HEK293T (cell line): ENCODE measurements around the gene LSM12.
"Not testable (repeated sequence)": the region's sequence is repeated elsewhere in the genome, so short reads cannot be mapped to it uniquely, and the experiment has no call there.

Experiments used
- CTCF ChIA-PET: fragments of 350-600 bp; formaldehyde crosslinking; extraction: SDS; loops from one replicate; lab custom pipeline; 2021; ENCODE audit warnings: antibody characterized with exemption, inconsistent platforms; lab: Yijun Ruan, JAX
- POLR2A ChIA-PET: fragments of 350-600 bp; formaldehyde crosslinking; extraction: SDS; loops from one replicate; lab custom pipeline; 2020; ENCODE audit warnings: antibody characterized with exemption, inconsistent platforms; lab: Yijun Ruan, JAX
- DNase-seq: peaks from one replicate; pipeline ENCODE4 v3.0.0; 2012; ENCODE audit warnings: mixed read lengths; ENCODE audit errors: extremely low spot score
- ARNT ChIP-seq: fragments of 450-650 bp; IDR thresholded peaks from 2 replicates; pipeline ENCODE4 v1.6.1; 2017; ENCODE audit warnings: mild to moderate bottlenecking
- BHLHE40 ChIP-seq: fragments of 450-650 bp; IDR thresholded peaks from 2 replicates; pipeline ENCODE4 v1.6.1; 2016; ENCODE audit warnings: mild to moderate bottlenecking, moderate library complexity, borderline replicate concordance
- CTBP1 ChIP-seq: fragments of 450-650 bp; IDR thresholded peaks from 2 replicates; pipeline ENCODE4 v1.6.1; 2016; ENCODE audit warnings: borderline replicate concordance
- ELF4 ChIP-seq: fragments of 450-650 bp; IDR thresholded peaks from 2 replicates; pipeline ENCODE4 v1.6.1; 2017; ENCODE audit warnings: antibody characterized with exemption
- FOXA1 ChIP-seq: fragments of 450-650 bp; IDR thresholded peaks from 2 replicates; pipeline ENCODE4 v1.6.1; 2016; ENCODE audit warnings: mild to moderate bottlenecking
- FOXK2 ChIP-seq: fragments of 450-650 bp; IDR thresholded peaks from 2 replicates; pipeline ENCODE4 v1.6.1; 2016; ENCODE audit warnings: mild to moderate bottlenecking
- FOXM1 ChIP-seq: fragments of 450-650 bp; IDR thresholded peaks from 2 replicates; pipeline ENCODE4 v1.6.1; 2017; ENCODE audit warnings: mild to moderate bottlenecking, borderline replicate concordance
- HDGF ChIP-seq: fragments of 450-650 bp; IDR thresholded peaks from 2 replicates; pipeline ENCODE4 v1.6.1; 2017; ENCODE audit warnings: antibody characterized with exemption, borderline replicate concordance
- L3MBTL2 ChIP-seq: fragments of 450-650 bp; conservative IDR thresholded peaks from 2 replicates; pipeline ENCODE4 v1.6.1; 2016; ENCODE audit warnings: mild to moderate bottlenecking
- LEF1 ChIP-seq: fragments of 450-650 bp; IDR thresholded peaks from 2 replicates; pipeline ENCODE4 v1.6.1; 2017; ENCODE audit warnings: mild to moderate bottlenecking, borderline replicate concordance
- NFRKB ChIP-seq: fragments of 450-650 bp; IDR thresholded peaks from 2 replicates; pipeline ENCODE4 v1.6.1; 2016; ENCODE audit warnings: mild to moderate bottlenecking, moderate library complexity
- PKNOX1 ChIP-seq: fragments of 450-650 bp; IDR thresholded peaks from 2 replicates; pipeline ENCODE4 v1.6.1; 2016
- SP1 ChIP-seq: fragments of 450-650 bp; IDR thresholded peaks from 2 replicates; pipeline ENCODE4 v1.6.1; 2017
- SUZ12 ChIP-seq: fragments of 450-650 bp; IDR thresholded peaks from 2 replicates; pipeline ENCODE4 v1.6.1; 2016; ENCODE audit warnings: mild to moderate bottlenecking
- TARDBP ChIP-seq: fragments of 450-650 bp; IDR thresholded peaks from 2 replicates; pipeline ENCODE4 v1.6.1; 2016
- ZNF384 ChIP-seq: fragments of 450-650 bp; IDR thresholded peaks from 2 replicates; pipeline ENCODE4 v1.6.1; 2016

Gene LSM12

GRCh38 chr17:44053125-44053872, 13.2 kb downstream of the LSM12 start:
- POLR2A ChIA-PET: interaction anchor here (1.3 kb wide), 1 partner anchor 10 kb away, joined by 3 read pairs; no protein-coding TSS in a partner anchor
- CTCF ChIA-PET: no interaction called here
- no peak for TF ChIP-seq HDGF
- no peak for TF ChIP-seq PKNOX1
- no peak for TF ChIP-seq BHLHE40
- TF ChIP-seq SP1: no peak
- TF ChIP-seq FOXM1: no peak
- TF ChIP-seq SUZ12: no peak
- TF ChIP-seq LEF1: no peak
- TF ChIP-seq CTBP1: no peak
- no peak for TF ChIP-seq ZNF384
- no peak for TF ChIP-seq L3MBTL2
- TF ChIP-seq ELF4: no peak
- no peak for TF ChIP-seq ARNT
- no peak for TF ChIP-seq TARDBP
- TF ChIP-seq FOXK2: no peak
- no peak for TF ChIP-seq FOXA1
- DNase-seq: no peak

GRCh38 chr17:44049294-44050060, 17.0 kb downstream of the LSM12 start:
- TF ChIP-seq SP1 (no peak), HDGF (no peak), L3MBTL2 (no peak), FOXK2 (no peak), PKNOX1 (no peak), SUZ12 (no peak), NFRKB (no peak), TARDBP (no peak), ZNF384 (no peak), ELF4 (no peak), CTBP1 (no peak), FOXA1 (no peak), ARNT (no peak)
- no peak for DNase-seq
- ChIA-PET POLR2A (no interaction called here), CTCF (no interaction called here)

DNA sequence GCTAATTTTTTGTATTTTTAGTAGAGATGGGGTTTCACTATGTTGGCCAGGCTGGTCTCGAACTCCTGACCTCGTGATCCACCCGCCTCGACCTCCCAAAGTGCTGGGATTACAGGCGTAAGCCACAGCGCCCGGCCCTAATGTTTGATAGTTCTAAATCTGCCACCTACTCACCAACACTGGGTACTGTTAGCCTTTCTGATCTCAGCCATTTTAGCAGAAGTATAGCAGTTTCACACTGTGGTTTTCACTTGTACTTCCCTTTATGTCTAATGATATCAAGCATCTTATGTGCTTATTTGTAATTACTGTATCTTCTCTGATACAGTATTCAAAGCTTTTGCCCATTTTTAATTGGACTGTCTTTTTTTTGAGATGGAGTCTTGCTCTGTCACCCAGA, 19.6 kb downstream of the LSM12 start:
- DNase-seq, POLR2A ChIA-PET, CTCF ChIA-PET: not testable (repeated sequence)

- TF ChIP-seq FOXA1 (no peak), CTBP1 (no peak), L3MBTL2 (no peak), ZNF384 (no peak), ARNT (no peak), PKNOX1 (no peak), FOXM1 (no peak), NFRKB (no peak), BHLHE40 (no peak), FOXK2 (no peak), SUZ12 (no peak), HDGF (no peak), TARDBP (no peak), LEF1 (no peak), SP1 (no peak), ELF4 (no peak)
- CTCF ChIA-PET: no interaction called here
- no peak for DNase-seq
- POLR2A ChIA-PET: interaction anchor here (3.1 kb wide), 1 partner anchor 21 kb away, joined by 14 read pairs; the partner anchor contains the start of gene LSM12
Observed at GRCh38 chr17:44045486-44045885, 21.0 kb downstream of the LSM12 start.

DNA sequence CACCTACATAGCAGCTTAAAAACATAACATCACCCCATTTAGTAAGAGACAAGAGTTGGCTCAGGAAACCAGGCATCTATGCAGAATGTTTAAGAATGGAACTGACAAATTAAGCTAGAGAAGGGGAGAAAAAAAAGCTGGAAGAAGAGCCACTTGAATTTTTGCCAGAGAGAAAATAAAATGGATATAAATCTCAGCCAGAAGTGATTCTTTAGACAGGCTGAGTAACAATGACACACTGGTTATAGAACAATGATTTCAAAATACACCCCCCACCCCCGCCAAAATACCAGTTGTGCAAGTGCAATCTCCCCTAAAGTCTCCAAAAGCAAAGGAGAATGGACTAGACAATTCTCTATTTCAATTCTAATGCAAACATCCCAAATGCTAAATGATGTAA, 22.4 kb downstream of the LSM12 start:
- no peak for DNase-seq
- CTCF ChIA-PET: interaction anchor here (0.6 to 2.1 kb wide), 5 partner anchors 17 to 100 kb away, joined by 3 to 6 read pairs (median 5); no protein-coding TSS in a partner anchor

More for the DNA sequence above, 22.4 kb downstream of the LSM12 start:
- TF ChIP-seq HDGF (no peak), SUZ12 (no peak), CTBP1 (no peak), ARNT (no peak), BHLHE40 (no peak), TARDBP (no peak), FOXK2 (no peak), FOXA1 (no peak), ELF4 (no peak), LEF1 (no peak), FOXM1 (no peak), L3MBTL2 (no peak), SP1 (no peak), ZNF384 (no peak), NFRKB (no peak), PKNOX1 (no peak)
- POLR2A ChIA-PET: interaction anchor here (1.3 to 3.1 kb wide), 4 partner anchors 8 to 80 kb away, joined by 3 to 14 read pairs (median 4); partner anchors contain the start of genes HDAC5 and LSM12
